SK-N-SH treated with all-trans-retinoic acid at 6 μM for 48 hours (cell line): ENCODE data around the gene C12orf57.

Experiments used
- GLIS3 ChIP-seq: fragments of 250-450 bp; sonication (Bioruptor Pico); IDR thresholded peaks from 2 replicates; pipeline ENCODE4 v1.5.0; 2020; ENCODE audit warnings: mild to moderate bottlenecking, moderate library complexity
- PATZ1 ChIP-seq: fragments of 250-450 bp; sonication (Bioruptor Pico); IDR thresholded peaks from 2 replicates; pipeline ENCODE4 v1.8.0; 2020; ENCODE audit warnings: mild to moderate bottlenecking, moderate library complexity, borderline replicate concordance
- TOX ChIP-seq: fragments of 250-450 bp; sonication (Bioruptor Pico); IDR thresholded peaks from 2 replicates; pipeline ENCODE4 v1.8.0; 2021; ENCODE audit warnings: mild to moderate bottlenecking, moderate library complexity, borderline replicate concordance
- ZFP3 ChIP-seq: fragments of 250-450 bp; sonication (Bioruptor Pico); IDR thresholded peaks from 2 replicates; pipeline ENCODE4 v1.5.0; 2020; ENCODE audit warnings: mild to moderate bottlenecking, moderate library complexity
- ZNF565 ChIP-seq: fragments of 450-650 bp; formaldehyde crosslinking; conservative IDR thresholded peaks from 2 replicates; pipeline ENCODE4 v1.5.0; 2020; ENCODE audit warnings: low read depth, mild to moderate bottlenecking, moderate library complexity

GRCh38 chr12:6947615-6948014, 3.8 kb downstream of the C12orf57 start:
- TF ChIP-seq TOX (CRISPR knock-in tag) (no peak), GLIS3 (CRISPR knock-in tag) (no peak), PATZ1 (CRISPR knock-in tag) (no peak), ZNF565 (CRISPR knock-in tag) (no peak), ZFP3 (CRISPR knock-in tag) (no peak)
